CD14-positive monocyte (primary cell): ENCODE data around the gene GLI3. TPM values are rescaled to one million over a fixed set of nuclear protein-coding genes. Genes with fewer than 3 reads are reported as not detected.

Experiments
- DNase-seq, 3 donors: peaks; one replicate each; pipeline ENCODE4 v3.0.0-alpha.2; 2011 to 2022
- H2AFZ ChIP-seq: 2 replicates; pipeline ENCODE4 v1.6.0; 2012; ENCODE audit warnings: mild to moderate bottlenecking, low read depth, low read length, inconsistent platforms; ENCODE audit not compliant: insufficient read depth, poor library complexity, severe bottlenecking
- H3K27ac ChIP-seq, 2 donors: 1 replicate in 1 of 2; 2 replicates in 1 of 2; pipeline ENCODE4 v1.5.1; 2012 to 2013; ENCODE audit warnings: low read length in 2 of 2, control low read depth in 1 of 2, inconsistent platforms in 1 of 2, low read depth in 1 of 2, mild to moderate bottlenecking in 1 of 2
- H3K27me3 ChIP-seq, 2 donors: one replicate each; pipeline versions ENCODE4 v1.6.0 to v1.6.1; 2011 to 2013; ENCODE audit warnings: low read length in 2 of 2; ENCODE audit not compliant: control insufficient read depth in 2 of 2, insufficient read depth in 2 of 2
- H3K36me3 ChIP-seq, 2 donors: replicated peaks in 1 of 2; 1 replicate in 1 of 2; 2 replicates in 1 of 2; pipeline versions ENCODE4 v1.5.1 to v1.6.1; 2012 to 2013; ENCODE audit warnings: low read length in 2 of 2, control low read depth in 1 of 2, inconsistent platforms in 1 of 2, mild to moderate bottlenecking in 1 of 2; ENCODE audit not compliant: insufficient read depth in 2 of 2, control insufficient read depth in 1 of 2
- H3K4me1 ChIP-seq, 2 donors: 1 replicate in 1 of 2; 2 replicates in 1 of 2; pipeline versions ENCODE4 v1.5.1 to v1.6.1; 2012 to 2013; ENCODE audit warnings: low read length in 2 of 2, control low read depth in 1 of 2, inconsistent platforms in 1 of 2, mild to moderate bottlenecking in 1 of 2, moderate library complexity in 1 of 2; ENCODE audit not compliant: insufficient read depth in 2 of 2, control insufficient read depth in 1 of 2
- H3K4me2 ChIP-seq: replicated peaks from 2 replicates; pipeline ENCODE3; 2012; ENCODE audit warnings: low read length, moderate library complexity, mild to moderate bottlenecking; ENCODE audit not compliant: poor library complexity, severe bottlenecking; ENCODE audit errors: extremely low read depth
- H3K4me3 ChIP-seq, 3 experiments: fragments of 200-600 bp in 1 of 3; sonication (generic) in 1 of 3; replicated peaks in 1 of 3; 1 replicate in 2 of 3; 2 replicates in 1 of 3; pipeline ENCODE4 v1.5.1; 2011 to 2013; ENCODE audit warnings: low read length in 3 of 3, mild to moderate bottlenecking in 3 of 3, control low read depth in 2 of 3, low read depth in 2 of 3, inconsistent platforms in 1 of 3, moderate library complexity in 1 of 3
- H3K79me2 ChIP-seq: 2 replicates; pipeline ENCODE4 v1.6.0; 2012; ENCODE audit warnings: mild to moderate bottlenecking, control low read depth, inconsistent platforms, low read length, moderate library complexity; ENCODE audit not compliant: insufficient read depth
- H3K9ac ChIP-seq: 2 replicates; pipeline ENCODE4 v1.6.0; 2017; ENCODE audit warnings: low read length, mild to moderate bottlenecking; ENCODE audit not compliant: insufficient read depth, poor library complexity, severe bottlenecking
- H3K9me3 ChIP-seq, 2 donors: replicated peaks in 1 of 2; 1 replicate in 1 of 2; 2 replicates in 1 of 2; pipeline versions ENCODE4 v1.5.1 to v1.6.1; 2012 to 2013; ENCODE audit warnings: low read length in 2 of 2, control low read depth in 1 of 2; ENCODE audit not compliant: control insufficient read depth in 1 of 2, insufficient read depth in 1 of 2
- H4K20me1 ChIP-seq: 2 replicates; pipeline ENCODE4 v1.6.0; 2012; ENCODE audit warnings: mild to moderate bottlenecking, low read length, control low read depth, moderate library complexity; ENCODE audit not compliant: insufficient read depth
- H3K27ac Mint-ChIP-seq, 7 donors: one replicate each; pipeline ENCODE4 v1.8.0; 2020; ENCODE audit warnings: mild to moderate bottlenecking in 7 of 7, mixed read lengths in 7 of 7, moderate library complexity in 6 of 7, inconsistent platforms in 2 of 7
- H3K27me3 Mint-ChIP-seq, 3 donors: one replicate each; pipeline ENCODE4 v1.8.0; 2021 to 2022; ENCODE audit warnings: low read depth in 3 of 3, mild to moderate bottlenecking in 3 of 3, mixed read lengths in 3 of 3, moderate library complexity in 3 of 3, inconsistent platforms in 1 of 3
- H3K36me3 Mint-ChIP-seq, 2 donors: one replicate each; pipeline ENCODE4 v1.8.0; 2020; ENCODE audit warnings: mixed read lengths in 2 of 2, inconsistent platforms in 1 of 2, mild to moderate bottlenecking in 1 of 2
- H3K4me1 Mint-ChIP-seq: one replicate; pipeline ENCODE4 v1.8.0; 2020; ENCODE audit warnings: mild to moderate bottlenecking, mixed read lengths
- H3K4me3 Mint-ChIP-seq, 2 donors: one replicate each; pipeline ENCODE4 v1.8.0; 2020; ENCODE audit warnings: mild to moderate bottlenecking in 2 of 2, mixed read lengths in 2 of 2, moderate library complexity in 1 of 2
- H3K9me3 Mint-ChIP-seq, 7 donors: one replicate each; pipeline ENCODE4 v1.8.0; 2020 to 2022; ENCODE audit warnings: mixed read lengths in 7 of 7, mild to moderate bottlenecking in 6 of 7, moderate library complexity in 6 of 7, inconsistent platforms in 2 of 7
- CTCF ChIP-seq: fragments of 200-600 bp; IDR thresholded peaks from one replicate; pipeline ENCODE4 v1.8.0; 2022; ENCODE audit warnings: antibody characterized with exemption, mild to moderate bottlenecking
- WGBS: methylation state at CpG from one replicate; pipeline ENCODE4 v1.1.5; 2013; ENCODE audit warnings: missing lambda C conversion rate; ENCODE audit not compliant: insufficient coverage; 5-methylcytosine and 5-hydroxymethylcytosine counted together
- intact Hi-C, 2 donors: fragments of 100-400 bp; cut with micrococcal nuclease; formaldehyde crosslinking; loops; one replicate each; pipeline versions ENCODE4 v1.15.0 to v1.15.1; 2023
- polyA plus RNA-seq, 3 donors: library from polyadenylated mRNA; depleted of rRNA in 1 of 3; unstranded in 2 of 3; stranded (reverse) in 1 of 3; fragments of 300-500 nt in 2 of 3; fragments of >200 nt in 1 of 3; fragmentation: Illumina TruSeq in 2 of 3; gene quantifications; 1 replicate in 2 of 3; 2 replicates in 1 of 3; pipeline ENCODE4 v1.2.3, GENCODE V29; 2012 to 2021

Gene GLI3
- polyA plus RNA-seq, 3 donors = not detected

- no peaks in the 10 kb centered on the region for H3K79me2 ChIP-seq
- no peak overlapping the region for H3K4me2 ChIP-seq
- TF ChIP-seq CTCF = no peak
- DNase-seq = no peak
- H3K36me3 ChIP-seq = no peaks in the 10 kb centered on the region
- H2AFZ ChIP-seq = no peak overlapping the region
- H3K4me3 ChIP-seq = no peak overlapping the region
- Mint-ChIP-seq H3K27ac (no peak overlapping the region), H3K27me3 (peaks cover 2 to 6% (median 4%) of the 10 kb centered on the region in 3 donors), H3K9me3 (peaks cover 0 to 5% (median 3%) of the 10 kb centered on the region in 7 donors), H3K36me3 (no peaks in the 10 kb centered on the region), H3K4me1 (peaks cover 4% of the 10 kb centered on the region), H3K4me3 (no peak overlapping the region)
- peaks cover 0 to 3% of the 10 kb centered on the region in 2 donors for H3K9me3 ChIP-seq
- H3K27me3 ChIP-seq = no peaks in the 10 kb centered on the region
- intact Hi-C loops = no loop called here
- H4K20me1 ChIP-seq = no peaks in the 10 kb centered on the region
- 92% methylated on average over 3 of the region's 5 CpGs for WGBS
- no peak overlapping the region for H3K27ac ChIP-seq
- H3K4me1 ChIP-seq = no peaks in the 10 kb centered on the region
- H3K9ac ChIP-seq = no peak overlapping the region
Observed at GRCh38 chr7:42012786-42013360, 224.1 kb downstream of the GLI3 start.

GRCh38 chr7:42012313-42012712, 224.7 kb downstream of the GLI3 start:
- Histone ChIP-seq H3K79me2 (no peaks in the 10 kb centered on the region), H3K4me2 (no peak overlapping the region), H2AFZ (no peak overlapping the region), H3K9me3 (peaks cover 0 to 3% of the 10 kb centered on the region in 2 donors), H3K36me3 (no peaks in the 10 kb centered on the region), H3K4me1 (no peaks in the 10 kb centered on the region), H3K9ac (no peak overlapping the region), H3K27ac (no peak overlapping the region), H3K27me3 (no peaks in the 10 kb centered on the region), H4K20me1 (no peaks in the 10 kb centered on the region), H3K4me3 (no peak overlapping the region)
- intact Hi-C loops = no loop called here
- Mint-ChIP-seq H3K27me3 (peaks cover 2 to 6% (median 3%) of the 10 kb centered on the region in 3 donors), H3K4me3 (no peak overlapping the region), H3K9me3 (peaks cover 0 to 5% (median 3%) of the 10 kb centered on the region in 7 donors), H3K4me1 (no peaks in the 10 kb centered on the region), H3K27ac (no peak overlapping the region), H3K36me3 (no peaks in the 10 kb centered on the region)
- DNase-seq = no peak
- WGBS = 89% methylated on average over 3 of the region's 3 CpGs
- TF ChIP-seq CTCF = no peak
